Myocyte (in vitro differentiated cells): ENCODE measurements around the gene AIFM3. TPM values are rescaled to one million over a fixed set of nuclear protein-coding genes. Genes with fewer than 3 reads are reported as not detected.

Experiments used
- DNase-seq: peaks from one replicate; pipeline ENCODE4 v3.0.0-alpha.2; 2012; ENCODE audit warnings: low read depth
- total RNA-seq: library from RNA; depleted of rRNA; stranded (reverse); fragments of >200 nt; gene quantifications from 2 replicates; pipeline ENCODE4 v1.2.3, GENCODE V29; 2014

AIFM3 gene
- total RNA-seq, 1 donor from 2014 or later: 0.13 TPM

DNA sequence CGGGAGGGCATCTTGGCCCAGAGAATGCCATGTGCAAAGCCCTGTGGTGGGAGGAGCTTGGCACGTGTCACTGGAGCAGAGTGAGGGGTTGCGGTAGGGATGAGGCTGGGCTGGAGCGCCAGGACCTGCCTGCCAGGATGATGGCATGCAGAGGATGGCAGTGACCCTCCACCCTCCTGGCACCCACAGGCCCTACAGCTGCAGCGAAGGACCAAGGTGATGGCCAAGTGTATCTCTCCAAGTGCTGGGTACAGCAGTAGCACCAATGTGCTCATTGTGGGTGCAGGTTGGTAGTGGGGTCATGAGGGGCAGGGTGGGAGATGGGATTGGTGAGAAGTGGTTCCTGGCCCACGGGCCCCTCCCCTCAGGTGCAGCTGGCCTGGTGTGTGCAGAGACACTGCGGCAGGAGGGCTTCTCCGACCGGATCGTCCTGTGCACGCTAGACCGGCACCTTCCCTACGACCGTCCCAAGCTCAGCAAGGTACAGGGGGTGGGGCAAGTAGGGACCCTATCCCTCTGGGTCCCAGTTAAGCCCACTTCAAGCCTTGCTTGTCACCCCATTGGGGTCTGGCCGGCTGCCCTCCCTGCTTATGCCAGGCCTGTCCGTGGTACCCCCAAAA is 7.4 kb downstream of the AIFM3 start:
- no peak for DNase-seq

GRCh38 chr22:20975541-20976290 is 8.7 kb downstream of the AIFM3 start:
- no peak for DNase-seq

GRCh38 chr22:20976291-20976877 is 9.3 kb downstream of the AIFM3 start:
- DNase-seq: no peak

- DNase-seq: no peak
These were observed 10.0 kb downstream of the AIFM3 start for GRCh38 chr22:20977019-20977418.

- DNase-seq: no peak
These were observed 10.6 kb downstream of the AIFM3 start for GRCh38 chr22:20977516-20978170.

GRCh38 chr22:20978419-20978818 is 11.4 kb downstream of the AIFM3 start:
- DNase-seq: no peak

GRCh38 chr22:20979243-20979809 is 12.3 kb downstream of the AIFM3 start:
- DNase-seq: no peak

- no peak for DNase-seq
These were observed 12.9 kb downstream of the AIFM3 start for GRCh38 chr22:20979940-20980453.

DNA sequence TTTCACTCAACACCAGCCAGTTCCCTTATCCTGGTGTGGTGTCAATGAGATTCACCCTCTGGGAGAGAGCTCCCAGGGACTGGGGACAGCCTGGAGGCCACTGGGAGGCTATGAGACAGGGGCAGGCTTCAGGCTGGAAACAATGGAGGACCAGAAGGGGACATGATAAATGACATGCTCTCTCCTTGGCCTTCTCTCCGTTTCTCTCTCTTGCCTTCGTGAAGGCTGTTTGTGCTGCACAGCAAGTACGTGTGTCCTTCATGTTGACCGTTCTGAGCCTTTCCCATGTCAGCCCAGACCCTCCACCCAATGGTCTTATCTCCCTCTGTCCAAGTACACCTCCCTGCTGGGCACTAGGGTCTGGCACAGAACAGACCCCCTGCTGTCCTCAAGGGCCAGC is 13.5 kb downstream of the AIFM3 start:
- DNase-seq: no peak

- no peak for DNase-seq
These were observed 14.1 kb downstream of the AIFM3 start for GRCh38 chr22:20980938-20981722.

DNA sequence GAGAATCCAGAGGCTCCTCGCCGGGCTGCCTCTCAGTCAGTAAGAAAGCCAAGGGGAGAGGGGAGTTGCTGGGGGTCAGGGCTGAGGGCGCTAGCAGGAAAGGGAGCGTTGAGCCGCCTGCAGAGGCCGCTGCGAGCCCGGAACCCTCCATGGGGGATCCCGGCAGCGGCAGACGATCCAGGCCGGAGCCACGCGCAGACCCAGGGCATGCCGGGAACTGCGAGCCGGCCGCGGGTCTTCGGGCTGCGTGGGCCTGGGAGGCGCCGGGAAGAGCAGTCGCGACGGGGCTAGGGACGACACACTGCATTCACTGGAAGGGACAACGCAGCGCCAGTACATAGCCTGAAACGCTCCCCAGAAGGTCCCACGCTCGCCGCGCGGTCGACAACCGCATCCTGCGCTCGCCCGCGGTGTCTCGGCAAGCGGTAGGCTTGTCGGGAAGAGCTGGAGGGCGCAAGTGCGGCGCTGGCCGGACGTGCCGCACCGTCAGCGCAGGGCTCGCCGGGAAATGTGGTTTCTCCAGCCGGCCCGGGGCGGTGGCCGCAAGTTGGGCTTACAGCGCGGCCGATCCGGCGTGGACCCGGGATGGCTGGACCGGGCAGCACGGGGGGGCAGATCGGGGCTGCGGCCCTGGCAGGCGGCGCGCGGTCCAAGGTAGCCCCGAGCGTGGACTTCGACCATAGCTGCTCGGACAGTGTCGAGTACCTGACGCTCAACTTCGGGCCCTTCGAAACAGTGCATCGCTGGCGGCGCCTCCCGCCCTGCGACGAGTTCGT is 14.9 kb downstream of the AIFM3 start, which contains the start of gene LZTR1:
Gene LZTR1 (plus strand): TSS at position 511 of the 776 bp plus-strand sequence. CDS start 75 bp downstream, at position 586.
- peak; percentile 88 for DNase-seq

DNA sequence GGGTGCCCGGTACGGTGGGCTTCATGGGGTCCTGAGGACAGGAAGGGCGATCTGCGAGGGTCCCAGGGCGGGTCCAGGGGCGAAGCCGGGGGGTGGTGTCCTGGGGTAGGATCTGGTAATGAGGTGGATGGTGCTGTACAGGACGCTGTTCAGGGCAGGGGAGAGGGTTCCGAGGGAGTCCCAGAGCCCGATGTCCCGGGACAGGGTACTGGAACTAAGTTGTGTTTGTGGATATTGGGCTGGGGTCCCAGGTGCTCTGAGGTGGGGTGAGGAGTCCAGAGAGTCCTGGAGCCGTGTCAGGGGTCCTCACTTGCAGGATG is 15.5 kb downstream of the AIFM3 start:
- no peak for DNase-seq

DNA sequence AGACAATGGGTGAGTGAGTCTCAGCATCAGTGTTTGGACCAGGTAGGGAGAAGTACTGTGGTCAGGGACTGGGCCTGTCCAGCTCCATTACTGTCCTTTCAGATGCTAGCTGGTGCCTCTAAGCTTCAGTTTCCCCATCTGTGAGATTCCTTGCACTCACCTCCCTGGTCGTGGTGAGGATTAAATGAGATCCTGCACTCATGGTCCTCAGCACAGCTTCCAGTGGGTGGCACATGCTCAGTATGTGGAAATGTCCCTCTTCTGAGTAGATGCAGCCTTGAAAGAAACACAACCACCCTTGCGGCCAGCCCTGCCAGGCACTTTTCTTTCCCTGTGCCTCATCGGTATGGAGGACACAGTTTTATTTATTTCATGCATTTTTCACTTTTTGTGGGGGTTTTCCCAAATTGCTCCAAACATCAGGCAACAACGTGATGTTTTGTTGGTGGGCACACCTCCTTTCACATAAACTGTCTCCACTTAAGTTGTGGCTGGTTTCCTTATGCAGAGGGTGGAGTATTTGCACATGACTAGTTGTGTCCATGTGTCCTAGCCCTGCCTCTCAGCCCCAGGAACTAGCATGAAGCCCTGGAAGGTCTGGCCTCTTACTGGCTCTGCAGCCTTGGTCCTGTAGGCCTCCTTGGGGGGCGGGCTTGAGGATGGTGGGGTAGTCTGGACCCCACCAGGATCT is 16.2 kb downstream of the AIFM3 start:
- no peak for DNase-seq

DNA sequence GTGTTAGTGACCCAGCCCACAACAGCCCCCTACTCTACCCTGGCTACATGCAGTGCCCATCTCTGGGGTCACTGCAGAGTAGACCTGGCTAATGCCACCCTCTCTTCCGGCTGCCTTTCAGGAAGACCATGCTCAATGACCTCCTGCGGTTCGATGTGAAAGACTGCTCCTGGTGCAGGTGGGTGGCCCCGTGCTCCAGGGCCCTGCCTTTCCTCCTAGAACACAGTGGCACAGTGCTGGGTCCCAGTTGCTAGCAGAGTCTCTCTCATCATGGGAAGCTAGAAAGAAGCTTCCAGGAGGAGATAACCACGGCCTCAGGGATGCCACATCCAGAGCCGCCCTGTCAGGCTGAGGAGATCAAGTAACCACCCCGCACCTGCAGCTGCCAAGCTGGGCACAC is 18.7 kb downstream of the AIFM3 start:
- no peak for DNase-seq

DNA sequence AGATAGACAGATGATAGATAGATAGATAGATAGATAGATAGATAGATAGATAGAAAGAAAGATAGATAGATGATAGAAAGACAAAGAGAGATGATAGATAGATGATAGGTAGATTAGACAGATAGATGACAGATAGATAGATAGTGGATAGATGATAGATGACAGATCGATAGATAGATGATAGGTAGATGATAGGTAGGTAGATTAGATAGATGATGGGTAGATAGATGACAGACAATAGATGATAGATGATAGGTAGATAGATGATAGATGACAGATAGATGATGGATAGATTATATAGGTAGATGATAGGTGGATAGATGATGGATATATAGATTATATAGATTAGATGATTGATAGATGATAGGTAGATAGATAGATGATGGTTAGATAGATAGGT is 19.3 kb downstream of the AIFM3 start:
- DNase-seq: no peak

DNA sequence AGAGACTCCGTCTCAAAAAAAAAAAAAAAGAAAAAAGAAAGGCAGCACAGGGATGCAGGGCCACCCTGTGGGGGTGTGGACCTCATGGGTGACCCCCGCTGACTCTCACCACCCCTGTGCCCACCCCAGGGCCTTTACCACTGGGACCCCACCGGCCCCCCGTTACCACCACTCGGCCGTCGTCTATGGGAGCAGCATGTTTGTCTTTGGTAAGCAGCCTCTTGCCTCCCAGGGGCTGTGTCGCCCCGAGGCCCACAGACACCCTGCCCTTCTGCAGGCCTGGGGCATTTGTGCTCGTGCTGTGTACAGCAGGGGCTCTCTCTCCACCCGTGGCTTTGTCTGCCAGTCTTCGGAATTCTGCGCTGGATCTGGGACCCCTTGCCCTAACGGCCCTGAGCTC is 20.3 kb downstream of the AIFM3 start:
- no peak for DNase-seq

DNA sequence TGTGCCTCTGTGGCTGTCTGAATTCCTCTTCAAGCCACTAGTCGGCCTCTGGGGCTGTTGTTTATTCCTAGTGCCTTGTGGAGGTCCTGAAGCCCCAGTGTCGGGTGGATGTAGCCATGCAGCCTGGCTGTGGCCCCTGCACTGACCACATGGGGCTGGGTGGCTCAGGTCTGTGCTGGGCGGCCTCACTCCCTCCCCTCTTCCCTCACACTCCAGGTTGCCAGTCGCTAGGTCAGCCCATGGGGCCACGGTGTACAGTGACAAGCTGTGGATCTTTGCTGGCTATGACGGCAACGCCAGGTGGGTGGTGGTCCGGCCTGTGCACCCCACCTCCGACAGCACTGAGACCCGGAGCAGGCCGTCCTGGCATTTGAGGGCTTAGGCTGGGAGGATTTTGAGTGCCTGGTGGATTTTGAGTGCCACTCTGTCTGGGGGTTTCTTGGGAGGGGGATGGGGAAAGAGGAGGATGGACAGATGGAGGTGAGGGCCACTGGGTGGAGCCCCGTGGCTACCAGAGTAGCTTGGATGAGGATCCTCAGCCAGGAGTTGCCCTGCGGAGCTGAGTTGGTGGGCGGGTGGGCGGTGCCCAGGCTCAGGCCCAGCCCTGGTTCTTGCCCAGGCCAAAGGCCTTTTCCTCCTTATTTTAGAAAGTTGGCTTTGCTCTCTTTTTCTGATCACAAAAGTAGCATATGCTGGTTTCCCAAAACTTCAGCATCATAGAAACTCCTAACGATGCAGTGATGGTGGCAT is 21.7 kb downstream of the AIFM3 start:
- DNase-seq: no peak

DNA sequence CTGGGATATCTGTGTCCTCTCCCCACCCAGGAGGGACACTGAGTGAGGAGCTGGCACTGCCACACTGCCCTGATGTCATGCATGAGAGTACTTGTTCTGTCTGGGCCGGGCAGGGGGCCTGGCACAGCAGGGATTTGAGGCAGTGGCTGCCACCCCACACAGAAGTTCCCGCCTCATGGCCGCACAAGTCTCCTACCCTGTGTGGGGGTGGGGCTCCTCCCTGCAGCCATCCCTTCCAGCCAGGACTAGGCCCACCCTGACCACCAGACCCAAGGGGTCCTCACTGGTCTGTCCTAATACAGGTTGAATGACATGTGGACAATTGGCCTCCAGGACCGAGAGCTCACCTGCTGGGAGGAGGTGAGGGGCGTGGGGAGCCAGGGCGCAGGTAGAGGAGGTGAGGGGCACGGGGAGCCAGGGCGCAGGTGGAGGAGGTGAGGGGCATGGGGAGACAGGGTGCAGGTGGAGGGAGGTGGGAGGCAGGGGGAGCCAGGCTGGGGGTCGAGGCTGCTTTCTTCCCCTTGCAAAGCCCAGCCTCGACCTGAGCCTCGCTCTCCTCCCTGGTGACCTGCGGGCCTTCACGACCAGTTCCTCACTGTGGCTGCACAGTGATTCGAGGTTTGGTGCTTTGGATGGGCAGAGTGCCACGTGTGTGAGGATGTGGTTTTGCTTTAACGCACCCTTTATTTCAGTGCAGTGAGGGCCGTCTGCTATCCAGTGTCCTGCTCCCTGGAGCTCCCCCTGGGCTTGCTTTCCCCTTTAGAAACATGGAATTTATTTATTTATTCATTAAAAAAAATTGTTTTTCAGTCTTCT is 22.5 kb downstream of the AIFM3 start:
- no peak for DNase-seq
